ENCODE results near the gene PRL. TPM values are rescaled to one million over a fixed set of nuclear protein-coding genes. Genes with fewer than 3 reads are reported as not detected.

The PRL gene
- total RNA-seq, 1 donor from 2014 or later: not detected

DNA sequence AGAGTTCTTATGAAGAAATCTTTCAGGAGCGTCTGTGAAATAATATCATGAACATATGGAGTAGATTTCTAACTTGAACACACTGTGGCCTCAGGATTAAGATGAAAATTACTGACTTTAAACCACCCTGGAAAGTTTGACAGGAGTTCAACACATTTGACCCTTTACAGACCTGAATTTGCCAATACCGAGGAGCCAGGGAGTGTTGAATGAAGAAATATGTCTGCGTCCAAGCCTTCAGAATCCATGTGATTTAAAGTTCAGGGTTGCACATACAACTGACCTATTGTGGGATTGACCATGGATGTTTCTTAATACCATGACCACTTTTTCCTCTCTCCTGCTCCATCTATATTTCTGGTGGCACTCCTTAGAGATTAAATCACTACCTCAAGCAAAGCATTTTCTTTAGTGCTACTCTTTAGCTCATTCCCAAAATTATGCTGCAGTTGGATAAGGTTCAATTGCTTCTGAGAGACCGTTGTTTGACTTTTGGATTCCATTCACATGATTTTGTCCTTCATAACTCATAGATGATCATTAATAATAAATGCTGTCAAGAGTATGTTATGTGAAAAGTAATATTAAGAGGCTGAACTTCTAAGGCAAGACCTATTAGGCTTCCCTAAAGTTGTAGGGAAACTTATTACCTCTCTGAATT is 57.4 kb downstream of the PRL start:
- ATAC-seq (no peak), DNase-seq (no peak)
- intact Hi-C loops (cut with micrococcal nuclease): no loop called here

- ATAC-seq (no peak), DNase-seq (no peak)
- intact Hi-C loops (cut with micrococcal nuclease): no loop called here
These were observed 58.0 kb downstream of the PRL start for GRCh38 chr6:22238861-22239260.

- no peak for DNase-seq
- no peak for ATAC-seq
- intact Hi-C loops (cut with micrococcal nuclease): no loop called here
These were observed 59.3 kb downstream of the PRL start for GRCh38 chr6:22237526-22237925.

Measured in left ventricle myocardium superior (tissue), 1 donor.